GM23248 (cell line): ENCODE measurements around the gene ACACA. TPM values are rescaled to one million over a fixed set of nuclear protein-coding genes. Genes with fewer than 3 reads are reported as not detected.

Source experiments
- DNase-seq: peaks from one replicate; pipeline ENCODE4 v3.0.0-alpha.2; 2015
- H2AFZ ChIP-seq: fragments of 200-600 bp; sonication (generic); 2 replicates; pipeline ENCODE4 v1.6.1; 2016; ENCODE audit warnings: antibody characterized with exemption
- H3F3A ChIP-seq: fragments of 200-600 bp; sonication (generic); 2 replicates; pipeline ENCODE4 v1.6.1; 2016; ENCODE audit warnings: mild to moderate bottlenecking, antibody characterized with exemption, mixed run types; ENCODE audit not compliant: insufficient read depth
- H3K27ac ChIP-seq: fragments of 200-600 bp; sonication (generic); 2 replicates; pipeline ENCODE4 v1.5.1; 2016; ENCODE audit warnings: mild to moderate bottlenecking
- H3K27me3 ChIP-seq: fragments of 200-600 bp; sonication (generic); replicated peaks from 2 replicates; pipeline ENCODE4 v1.6.1; 2016; ENCODE audit warnings: mild to moderate bottlenecking; ENCODE audit not compliant: insufficient read depth
- H3K36me3 ChIP-seq: fragments of 200-600 bp; sonication (generic); 2 replicates; pipeline ENCODE4 v1.6.1; 2016; ENCODE audit warnings: low read depth, mild to moderate bottlenecking
- H3K4me1 ChIP-seq: fragments of 200-600 bp; sonication (generic); 2 replicates; pipeline ENCODE4 v1.6.1; 2016; ENCODE audit warnings: mild to moderate bottlenecking; ENCODE audit not compliant: insufficient read depth
- H3K4me2 ChIP-seq: fragments of 200-600 bp; sonication (generic); one replicate; pipeline ENCODE4 v1.6.1; 2016; ENCODE audit warnings: mild to moderate bottlenecking; ENCODE audit not compliant: unreplicated experiment
- H3K4me3 ChIP-seq: fragments of 200-600 bp; sonication (generic); 2 replicates; pipeline ENCODE4 v1.5.1; 2016; ENCODE audit warnings: mild to moderate bottlenecking
- H3K79me2 ChIP-seq: fragments of 200-600 bp; sonication (generic); 2 replicates; pipeline ENCODE4 v1.6.1; 2016; ENCODE audit warnings: mild to moderate bottlenecking; ENCODE audit not compliant: insufficient read depth
- H3K9ac ChIP-seq: fragments of 200-600 bp; sonication (generic); 2 replicates; pipeline ENCODE4 v1.6.1; 2016; ENCODE audit warnings: mild to moderate bottlenecking
- H3K9me2 ChIP-seq: fragments of 200-600 bp; sonication (generic); 2 replicates; pipeline ENCODE4 v1.6.1; 2016; ENCODE audit warnings: mixed run types, mild to moderate bottlenecking, moderate library complexity; ENCODE audit not compliant: insufficient read depth
- H3K9me3 ChIP-seq: fragments of 200-600 bp; sonication (generic); one replicate; pipeline ENCODE4 v1.6.1; 2017; ENCODE audit warnings: low read depth
- H4K20me1 ChIP-seq: fragments of 200-600 bp; sonication (generic); 2 replicates; pipeline ENCODE4 v1.6.0; 2016; ENCODE audit not compliant: insufficient read depth
- EZH2 ChIP-seq: fragments of 200-600 bp; sonication (generic); IDR thresholded peaks from 2 replicates; pipeline ENCODE4 v1.6.1; 2018; ENCODE audit warnings: antibody characterized with exemption, mild to moderate bottlenecking; ENCODE audit not compliant: insufficient read depth, poor library complexity, severe bottlenecking
- EZH2phosphoT487 ChIP-seq: fragments of 200-600 bp; sonication (generic); IDR thresholded peaks from 2 replicates; pipeline ENCODE4 v1.6.1; 2018; ENCODE audit warnings: antibody characterized with exemption, moderate library complexity, mild to moderate bottlenecking, low read depth; ENCODE audit not compliant: insufficient read depth
- WGBS, 2 experiments: methylation state at CpG; one replicate each; pipeline ENCODE4 v1.1.6; 2015 to 2017; ENCODE audit warnings: low lambda C conversion rate in 2 of 2, low coverage in 1 of 2; ENCODE audit errors: missing lambda C conversion rate in 2 of 2; 5-methylcytosine and 5-hydroxymethylcytosine counted together
- in situ Hi-C: fragments of 300-500 bp; cut with MboI; formaldehyde crosslinking; loops from 2 replicates; pipeline ENCODE4 v1.15.0; 2020
- polyA plus RNA-seq: library from polyadenylated mRNA; unstranded; fragments of >200 nt; fragmentation: Nextera tagmentation; extraction: Ambion mirVana; gene quantifications from 2 replicates; pipeline ENCODE4 v1.2.1, GENCODE V29; 2016
- total RNA-seq: library from RNA; depleted of rRNA; stranded (reverse); fragments of >200 nt; shearing (Covaris generic); gene quantifications from 2 replicates; pipeline ENCODE4 v1.2.3, GENCODE V29; 2014

Gene ACACA
- total and polyA plus RNA-seq, 2 experiments from 2014 or later = 10.2 to 21.9 TPM

- no peak overlapping the region for H3K4me2 ChIP-seq
- in situ Hi-C loops = no loop called here
- no peaks in the 10 kb centered on the region for H3K4me1 ChIP-seq
- no peaks in the 10 kb centered on the region for H4K20me1 ChIP-seq
- no peak overlapping the region for H2AFZ ChIP-seq
- H3K27me3 ChIP-seq = no peaks in the 10 kb centered on the region
- H3K9me3 ChIP-seq = no peaks in the 10 kb centered on the region
- no peak for DNase-seq
- 96 to 100% methylated on average over 2 of the region's 2 CpGs for WGBS, 2 experiments
- H3K9me2 ChIP-seq = no peaks in the 10 kb centered on the region
- peaks cover 45% of the 10 kb centered on the region for H3K36me3 ChIP-seq
- H3K9ac ChIP-seq = no peak overlapping the region
- 0 out of 2 replicates have a peak, but pooled peaks cover 5% of the 10 kb centered on the region for H3K79me2 ChIP-seq
- no peaks in the 10 kb centered on the region for H3F3A ChIP-seq
- TF ChIP-seq EZH2phosphoT487 (no peak), EZH2 (no peak)
- no peak overlapping the region for H3K27ac ChIP-seq
- H3K4me3 ChIP-seq = no peak overlapping the region
These were observed 33.8 kb upstream of the ACACA start for GRCh38 chr17:37440424-37440823.

GRCh38 chr17:37438141-37438540 is 31.5 kb upstream of the ACACA start:
- H3K9ac ChIP-seq = no peak overlapping the region
- no peak overlapping the region for H3K4me2 ChIP-seq
- DNase-seq = no peak
- TF ChIP-seq EZH2phosphoT487 = no peak
- no peak for TF ChIP-seq EZH2
- no peak overlapping the region for H2AFZ ChIP-seq
- H3K9me2 ChIP-seq = no peaks in the 10 kb centered on the region
- no peaks in the 10 kb centered on the region for H3K4me1 ChIP-seq
- H3K27me3 ChIP-seq = no peaks in the 10 kb centered on the region
- no peak overlapping the region for H3K27ac ChIP-seq
- in situ Hi-C loops = no loop called here
- H3F3A ChIP-seq = no peaks in the 10 kb centered on the region
- peaks cover 27% of the 10 kb centered on the region for H3K79me2 ChIP-seq
- H3K9me3 ChIP-seq = no peaks in the 10 kb centered on the region
- H3K4me3 ChIP-seq = no peak overlapping the region
- WGBS, 2 experiments = 91 to 99% methylated on average over 4 of the region's 4 CpGs
- H4K20me1 ChIP-seq = no peaks in the 10 kb centered on the region
- H3K36me3 ChIP-seq = peaks cover 40% of the 10 kb centered on the region

GRCh38 chr17:37432671-37433070 is 26.0 kb upstream of the ACACA start:
- Histone ChIP-seq H3K27ac (no peak overlapping the region), H3K36me3 (peaks cover 7% of the 10 kb centered on the region), H4K20me1 (no peaks in the 10 kb centered on the region), H3K9me2 (no peaks in the 10 kb centered on the region), H3K9ac (no peak overlapping the region), H3K4me1 (peaks cover 19% of the 10 kb centered on the region), H3K9me3 (no peaks in the 10 kb centered on the region), H3K79me2 (peaks cover 50% of the 10 kb centered on the region), H3K27me3 (no peaks in the 10 kb centered on the region), H3K4me3 (no peak overlapping the region), H3F3A (peaks cover 29% of the 10 kb centered on the region), H3K4me2 (no peak overlapping the region), H2AFZ (no peak overlapping the region)
- DNase-seq = no peak
- 98% methylated on average over 2 of the region's 2 CpGs for WGBS, 2 experiments
- no peak for TF ChIP-seq EZH2phosphoT487
- TF ChIP-seq EZH2 = no peak
- in situ Hi-C loops = no loop called here

- Histone ChIP-seq H3K27me3 (no peaks in the 10 kb centered on the region), H3K79me2 (peaks cover 44% of the 10 kb centered on the region), H3K9me3 (no peaks in the 10 kb centered on the region), H3K27ac (peak overlapping the region; percentile 92), H3K9me2 (no peaks in the 10 kb centered on the region), H4K20me1 (no peaks in the 10 kb centered on the region), H2AFZ (peak overlapping the region; percentile 17), H3K4me2 (peak overlapping the region; percentile 52), H3K4me3 (peak overlapping the region; percentile 11; the same call in 1 of the 2 replicates), H3K36me3 (peaks cover 22% of the 10 kb centered on the region), H3F3A (peaks cover 37% of the 10 kb centered on the region), H3K4me1 (peaks cover 19% of the 10 kb centered on the region), H3K9ac (peak overlapping the region; percentile 66)
- 4% methylated on average over 1 of the region's 1 CpG for WGBS, 2 experiments
- no peak for TF ChIP-seq EZH2phosphoT487
- DNase-seq = peak; percentile 94
- in situ Hi-C loops = no loop called here
These were observed 23.5 kb upstream of the ACACA start for GRCh38 chr17:37430051-37430627.

- Histone ChIP-seq H3K4me3 (no peak overlapping the region), H2AFZ (no peak overlapping the region), H4K20me1 (no peaks in the 10 kb centered on the region), H3F3A (peaks cover 37% of the 10 kb centered on the region), H3K9me3 (no peaks in the 10 kb centered on the region), H3K4me1 (peaks cover 19% of the 10 kb centered on the region), H3K27ac (peak overlapping the region; percentile 92), H3K79me2 (peaks cover 44% of the 10 kb centered on the region), H3K27me3 (no peaks in the 10 kb centered on the region), H3K4me2 (peak overlapping the region; percentile 43), H3K9me2 (no peaks in the 10 kb centered on the region), H3K9ac (peak overlapping the region; percentile 66), H3K36me3 (peaks cover 27% of the 10 kb centered on the region)
- peak; percentile 52 for DNase-seq
- in situ Hi-C loops = no loop called here
- no peak for TF ChIP-seq EZH2
- no peak for TF ChIP-seq EZH2phosphoT487
- 94 to 97% methylated on average over 1 of the region's 1 CpG for WGBS, 2 experiments
These were observed 22.8 kb upstream of the ACACA start for GRCh38 chr17:37429453-37429852.
